B cell (primary cell): ENCODE results near the gene ZBED2. TPM values are rescaled to one million over a fixed set of nuclear protein-coding genes. Genes with fewer than 3 reads are reported as not detected.

Experiments
- ATAC-seq: fragments of 200-7000 bp; cut with Tn5 transposase; one replicate; pipeline ENCODE4 v1.10.0; 2021; ENCODE audit warnings: low read depth, mild to moderate bottlenecking, moderate number of reproducible peaks, moderate library complexity
- CTCF ChIA-PET: fragments of 350-600 bp; sonication (Branson Sonifier 250); formaldehyde crosslinking; loops from one replicate; lab custom pipeline; 2021; ENCODE audit warnings: antibody characterized with exemption, inconsistent platforms; lab: Charles Lee
- POLR2A ChIA-PET: fragments of 350-600 bp; sonication (Branson Sonifier 250); formaldehyde crosslinking; loops from one replicate; lab custom pipeline; 2021; ENCODE audit warnings: antibody characterized with exemption; lab: Charles Lee
- DNase-seq: peaks from one replicate; pipeline ENCODE4 v3.0.0; 2013
- H2AFZ ChIP-seq: 2 replicates; pipeline ENCODE4 v1.6.1; 2012; ENCODE audit warnings: mild to moderate bottlenecking, low read depth, low read length; ENCODE audit not compliant: insufficient read depth, poor library complexity, severe bottlenecking
- H3K27ac ChIP-seq, 2 donors: 1 replicate in 1 of 2; 2 replicates in 1 of 2; pipeline ENCODE4 v1.5.1; 2012 to 2013; ENCODE audit warnings: low read length in 2 of 2, mild to moderate bottlenecking in 2 of 2, moderate library complexity in 1 of 2
- H3K27me3 ChIP-seq, 4 experiments: fragments of 200-600 bp in 1 of 4; sonication (generic) in 1 of 4; replicated peaks in 1 of 4; 1 replicate in 2 of 4; 2 replicates in 2 of 4; pipeline versions ENCODE4 v1.6.1 to v1.7.0; 2013 to 2016; ENCODE audit warnings: low read length in 3 of 4, mild to moderate bottlenecking in 2 of 4, mixed read lengths in 1 of 4, moderate library complexity in 1 of 4; ENCODE audit not compliant: insufficient read depth in 4 of 4, control insufficient read depth in 3 of 4; ENCODE audit errors: control extremely low read depth in 1 of 4
- H3K36me3 ChIP-seq, 2 experiments: replicated peaks in 1 of 2; 1 replicate in 1 of 2; 2 replicates in 1 of 2; pipeline versions ENCODE4 v1.6.1 to v1.7.1; 2013; ENCODE audit warnings: low read length in 1 of 2; ENCODE audit not compliant: insufficient read depth in 2 of 2, control insufficient read depth in 1 of 2; ENCODE audit errors: control extremely low read depth in 1 of 2, extremely low read depth in 1 of 2
- H3K4me1 ChIP-seq, 2 donors: fragments of 200-600 bp in 1 of 2; sonication (generic) in 1 of 2; 1 replicate in 1 of 2; 2 replicates in 1 of 2; pipeline versions ENCODE4 v1.5.1 to v1.6.1; 2013 to 2017; ENCODE audit warnings: low read length in 2 of 2; ENCODE audit not compliant: control insufficient read depth in 2 of 2, insufficient read depth in 2 of 2
- H3K4me2 ChIP-seq: replicated peaks from 2 replicates; pipeline ENCODE3; 2012; ENCODE audit warnings: mild to moderate bottlenecking, low read depth, low read length; ENCODE audit not compliant: poor library complexity, severe bottlenecking
- H3K4me3 ChIP-seq, 5 experiments: fragments of 200-600 bp in 1 of 5; sonication (generic) in 1 of 5; 1 replicate in 3 of 5; 2 replicates in 2 of 5; pipeline versions ENCODE4 v1.5.1 to v1.7.0; 2011 to 2016; ENCODE audit warnings: low read length in 4 of 5, mild to moderate bottlenecking in 4 of 5, low read depth in 2 of 5, control low read depth in 1 of 5, moderate library complexity in 1 of 5; ENCODE audit not compliant: insufficient read depth in 1 of 5; ENCODE audit errors: control extremely low read depth in 1 of 5, extremely low read depth in 1 of 5
- H3K79me2 ChIP-seq: fragments of 200-600 bp; sonication (generic); one replicate; pipeline ENCODE4 v1.6.0; 2016; ENCODE audit warnings: low read length; ENCODE audit not compliant: control insufficient read depth, insufficient read depth
- H3K9ac ChIP-seq: fragments of 200-600 bp; sonication (generic); 2 replicates; pipeline ENCODE4 v1.6.1; 2017; ENCODE audit warnings: mild to moderate bottlenecking, low read length, moderate library complexity
- H3K9me3 ChIP-seq, 3 donors: one replicate each; pipeline versions ENCODE4 v1.6.1 to v1.7.1; 2013; ENCODE audit warnings: low read length in 2 of 3; ENCODE audit not compliant: control insufficient read depth in 2 of 3, insufficient read depth in 1 of 3; ENCODE audit errors: control extremely low read depth in 1 of 3
- H4K20me1 ChIP-seq: 2 replicates; pipeline ENCODE4 v1.6.0; 2012; ENCODE audit warnings: mild to moderate bottlenecking, low read length; ENCODE audit not compliant: insufficient read depth, control insufficient read depth, poor library complexity, severe bottlenecking
- H3K27ac Mint-ChIP-seq: one replicate; pipeline ENCODE4 v1.8.0; 2021; ENCODE audit warnings: mixed read lengths
- H3K27me3 Mint-ChIP-seq: one replicate; pipeline ENCODE4 v1.8.0; 2021; ENCODE audit warnings: mixed read lengths
- H3K4me1 Mint-ChIP-seq: one replicate; pipeline ENCODE4 v1.8.0; 2021; ENCODE audit warnings: mixed read lengths
- H3K4me3 Mint-ChIP-seq: one replicate; pipeline ENCODE4 v1.8.0; 2021; ENCODE audit warnings: mixed read lengths
- H3K9me3 Mint-ChIP-seq: one replicate; pipeline ENCODE4 v1.8.0; 2022; ENCODE audit warnings: mixed read lengths; ENCODE audit not compliant: insufficient read depth
- CTCF ChIP-seq: fragments of 200-600 bp; IDR thresholded peaks from one replicate; pipeline ENCODE4 v1.8.0; 2022; ENCODE audit warnings: antibody characterized with exemption, mild to moderate bottlenecking
- EZH2 ChIP-seq: IDR thresholded peaks from 2 replicates; pipeline ENCODE4 v1.6.1; 2012; ENCODE audit warnings: borderline replicate concordance, low read depth, mild to moderate bottlenecking, moderate library complexity, low read length; ENCODE audit not compliant: insufficient read depth, poor library complexity, severe bottlenecking
- WGBS: methylation state at CpG from one replicate; pipeline ENCODE4 v1.1.5; 2013; ENCODE audit warnings: missing lambda C conversion rate; ENCODE audit not compliant: insufficient coverage; 5-methylcytosine and 5-hydroxymethylcytosine counted together
- intact Hi-C: fragments of 100-400 bp; cut with micrococcal nuclease; formaldehyde crosslinking; loops from one replicate; pipeline ENCODE4 v1.10.0; 2022
- polyA plus RNA-seq: library from polyadenylated mRNA; depleted of rRNA; stranded (reverse); fragments of >200 nt; gene quantifications from 2 replicates; pipeline ENCODE4 v1.2.3, GENCODE V29; 2012
- total RNA-seq, 2 donors: library from RNA; stranded (reverse); fragments of 120-200 nt in 1 of 2; gene quantifications; 1 replicate in 1 of 2; 2 replicates in 1 of 2; pipeline versions ENCODE4 v1.2.3 to v1.2.4, GENCODE V29; 2013 to 2022

The ZBED2 gene
- total and polyA plus RNA-seq, 2 donors (not counting 1 experiment from before 2014, with no cell fraction given), result 0.36 to 6.0 TPM

- no peak overlapping the region for H3K27ac ChIP-seq
- POLR2A ChIA-PET, result no interaction called here
Measured at GRCh38 chr3:111607240-111607920, 12.2 kb upstream of the ZBED2 start.

More at GRCh38 chr3:111607240-111607920, 12.2 kb upstream of the ZBED2 start:
- H3K27ac Mint-ChIP-seq, result no peak overlapping the region
- Histone ChIP-seq H3K4me3 (no peak overlapping the region), H3K4me1 (peaks cover 30 to 33% of the 10 kb centered on the region in 2 donors), H4K20me1 (no peaks in the 10 kb centered on the region), H3K4me2 (no peak overlapping the region), H2AFZ (no peak overlapping the region), H3K79me2 (no peaks in the 10 kb centered on the region), H3K9ac (no peak overlapping the region), H3K36me3 (peaks cover 0 to 9% of the 10 kb centered on the region in 2 experiments), H3K27me3 (no peaks in the 10 kb centered on the region), H3K9me3 (no peaks in the 10 kb centered on the region)
- CTCF ChIA-PET, result interaction anchor here (1.3 kb wide), 2 partner anchors 9 to 29 kb away, joined by 3 to 7 read pairs; no protein-coding TSS in a partner anchor
- ATAC-seq (no peak), DNase-seq (no peak)
- no peaks in the 10 kb centered on the region for H3K9me3 Mint-ChIP-seq
- no CpG with 5 or more reads among the region's 3 CpGs for WGBS
- H3K4me3 Mint-ChIP-seq, result no peak overlapping the region
- H3K4me1 Mint-ChIP-seq, result peaks cover 63% of the 10 kb centered on the region
- no peak for TF ChIP-seq EZH2
- no peak for TF ChIP-seq CTCF
- intact Hi-C loops, result no loop called here
- no peaks in the 10 kb centered on the region for H3K27me3 Mint-ChIP-seq
